HG02571 (cell line): Measurements from ENCODE around the gene HCAR1.
"Not testable (repeated sequence)": the region's sequence is repeated elsewhere in the genome, so short reads cannot be mapped to it uniquely, and the experiment has no call there.

Experiments used
- ATAC-seq: cut with Tn5 transposase; IDR thresholded peaks from one replicate; pipeline ENCODE4 v1.9.1; 2021; ENCODE audit warnings: mild to moderate bottlenecking, moderate library complexity; ENCODE audit not compliant: unreplicated experiment

The HCAR1 gene

DNA sequence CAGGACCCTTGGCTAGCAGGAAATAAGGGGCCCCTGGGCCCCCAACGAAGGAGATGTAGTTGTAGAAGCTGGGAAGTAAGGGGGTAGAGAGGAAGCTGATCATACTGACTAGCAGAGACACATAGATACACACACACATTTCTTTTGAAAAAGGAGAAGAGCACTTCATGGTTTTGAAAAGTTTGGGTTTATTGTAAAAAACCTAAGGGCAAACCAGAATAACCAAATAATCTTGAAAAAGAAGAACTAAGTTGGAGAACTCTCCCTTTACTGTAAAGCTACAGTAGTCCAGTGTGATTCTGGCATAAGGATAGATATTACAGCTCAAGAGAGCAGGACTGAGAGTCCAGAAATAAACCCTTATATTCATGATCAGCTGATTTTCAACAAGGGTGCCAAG lies 8.3 kb downstream of the HCAR1 start:
- ATAC-seq: no peak

DNA sequence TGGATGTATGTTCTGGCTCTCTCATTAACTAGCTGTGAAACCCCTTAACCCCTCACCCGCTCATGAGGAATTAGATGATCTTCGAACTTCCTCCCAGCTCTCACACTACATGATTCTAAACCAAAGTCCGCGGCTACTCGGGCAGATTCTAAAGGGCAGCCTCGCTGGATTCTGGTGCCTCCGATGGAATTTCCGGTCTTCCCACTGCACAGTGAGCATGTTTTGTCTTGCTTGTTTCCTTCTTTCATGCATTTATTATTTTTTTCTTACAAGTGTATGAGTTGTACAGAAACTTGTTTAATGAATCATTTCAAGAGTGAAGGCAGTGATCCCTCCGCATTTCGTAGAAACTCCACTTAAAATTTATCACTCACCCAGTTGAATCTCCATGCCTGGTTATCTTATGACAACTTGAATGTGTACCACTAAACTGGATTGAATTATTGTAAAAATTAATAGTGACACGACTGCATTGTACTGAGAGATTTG lies 9.5 kb downstream of the HCAR1 start:
- ATAC-seq: no peak

GRCh38 chr12:122716658-122717057 lies 14.0 kb downstream of the HCAR1 start, which contains the start of gene HCAR3:
Gene HCAR3, minus strand, starts transcription at chr12:122716811. Its CDS starts 74 bp downstream, at chr12:122716737.
- ATAC-seq: not testable (repeated sequence)

- not testable (repeated sequence) for ATAC-seq
Measured at GRCh38 chr12:122715211-122715610, 15.4 kb downstream of the HCAR1 start.

GRCh38 chr12:122713491-122714188 lies 17.0 kb downstream of the HCAR1 start:
- ATAC-seq: not testable (repeated sequence)

GRCh38 chr12:122711266-122711665 lies 19.4 kb downstream of the HCAR1 start:
- ATAC-seq: not testable (repeated sequence)

- ATAC-seq: not testable (repeated sequence)
Measured at GRCh38 chr12:122710341-122710740, 20.3 kb downstream of the HCAR1 start.

DNA sequence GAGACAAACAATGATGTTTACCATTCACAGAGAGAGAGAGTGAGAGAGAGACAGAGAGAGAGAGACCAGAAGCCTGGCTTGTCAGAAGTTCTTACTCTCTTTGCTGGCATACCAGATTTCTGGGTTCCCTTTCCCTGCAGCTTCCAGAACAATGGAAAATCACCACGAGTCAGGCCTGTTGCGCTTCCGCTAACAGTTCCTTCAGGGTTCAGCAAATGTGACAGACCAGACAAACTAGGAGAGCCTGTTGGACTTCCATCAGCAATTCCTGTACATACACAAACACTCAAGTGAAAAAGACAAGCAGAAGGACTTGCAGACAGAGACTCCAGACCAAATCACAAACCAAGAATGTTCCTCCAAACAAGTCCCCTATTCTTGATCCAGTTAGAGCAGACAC lies 21.4 kb downstream of the HCAR1 start:
- not testable (repeated sequence) for ATAC-seq

GRCh38 chr12:122703841-122704240 lies 26.8 kb downstream of the HCAR1 start:
- ATAC-seq: not testable (repeated sequence)

- not testable (repeated sequence) for ATAC-seq
Measured at GRCh38 chr12:122702890-122703611, 27.6 kb downstream of the HCAR1 start, which contains the start of gene HCAR2. Gene HCAR2, minus strand, starts transcription at chr12:122703357. Its CDS starts 74 bp downstream, at chr12:122703283.

GRCh38 chr12:122701481-122701880 lies 29.2 kb downstream of the HCAR1 start:
- ATAC-seq: not testable (repeated sequence)

- ATAC-seq: not testable (repeated sequence)
Measured at GRCh38 chr12:122700038-122700710, 30.5 kb downstream of the HCAR1 start.

DNA sequence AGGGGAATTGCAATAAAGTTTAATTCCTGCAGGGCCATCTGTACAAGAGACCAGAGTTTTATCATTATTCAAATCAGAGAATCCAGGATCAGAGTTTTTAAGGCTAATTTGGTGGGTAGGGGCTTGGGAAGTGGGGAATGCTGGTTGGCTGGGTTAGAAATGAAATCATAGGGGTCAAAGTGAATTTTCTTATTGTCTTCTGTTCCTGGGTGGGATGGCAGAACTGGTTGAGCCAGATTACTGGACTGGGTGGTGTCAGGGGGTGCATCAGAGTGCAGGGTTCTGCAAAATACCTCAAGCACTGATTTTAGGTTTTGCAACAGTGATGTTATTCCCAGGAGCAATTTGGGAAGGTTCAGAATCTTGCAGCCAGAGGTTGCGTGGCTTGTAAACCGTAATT lies 33.7 kb downstream of the HCAR1 start:
- ATAC-seq: not testable (repeated sequence)

DNA sequence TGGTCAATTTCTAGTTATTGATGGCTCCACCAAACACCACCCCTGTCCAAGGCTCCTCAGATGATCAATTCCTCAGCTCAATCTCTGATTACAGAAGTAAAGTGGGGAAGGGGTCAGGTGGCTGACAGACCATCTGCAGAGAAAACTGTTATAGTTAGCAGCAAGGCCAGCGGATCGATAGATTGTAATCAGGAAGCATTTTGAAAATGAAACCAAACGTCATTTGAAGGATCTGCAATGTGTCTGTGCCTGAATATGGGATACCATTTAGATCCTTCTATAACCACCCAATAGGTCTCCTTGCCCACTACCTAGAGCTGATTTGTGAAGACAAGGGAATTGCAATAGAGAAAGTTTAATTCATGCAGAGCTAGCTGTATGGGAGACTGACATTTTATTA lies 39.1 kb downstream of the HCAR1 start:
- ATAC-seq: no peak

GRCh38 chr12:122688291-122688690 lies 42.4 kb downstream of the HCAR1 start:
- no peak for ATAC-seq

GRCh38 chr12:122687086-122687485 lies 43.6 kb downstream of the HCAR1 start:
- no peak for ATAC-seq

- ATAC-seq: no peak
Measured at GRCh38 chr12:122686538-122686937, 44.1 kb downstream of the HCAR1 start.

DNA sequence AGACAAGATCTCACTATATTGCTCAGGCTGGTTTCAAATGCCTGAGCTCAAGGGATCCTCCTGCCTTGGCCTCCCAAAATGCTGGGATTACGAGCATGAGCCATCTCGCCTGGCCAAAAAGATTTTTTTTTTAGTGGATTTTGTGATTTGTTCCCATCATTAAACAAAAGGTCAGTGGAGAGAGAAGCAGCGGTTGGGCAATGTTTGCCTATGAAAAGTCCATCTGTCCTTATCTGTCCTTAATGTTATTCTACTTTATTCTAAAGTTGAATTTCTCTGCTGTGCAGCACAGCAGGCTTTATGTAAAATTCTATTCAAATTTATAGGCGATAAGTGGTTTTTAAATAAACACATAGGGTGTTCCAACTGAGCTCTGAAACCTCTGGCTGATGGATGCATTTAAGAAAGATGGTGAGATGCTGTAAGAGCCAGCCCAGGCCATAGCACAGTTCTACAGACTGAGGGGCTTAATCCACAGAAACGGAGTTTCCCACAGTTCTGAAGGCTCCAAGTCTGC lies 46.3 kb downstream of the HCAR1 start:
- ATAC-seq: no peak

DNA sequence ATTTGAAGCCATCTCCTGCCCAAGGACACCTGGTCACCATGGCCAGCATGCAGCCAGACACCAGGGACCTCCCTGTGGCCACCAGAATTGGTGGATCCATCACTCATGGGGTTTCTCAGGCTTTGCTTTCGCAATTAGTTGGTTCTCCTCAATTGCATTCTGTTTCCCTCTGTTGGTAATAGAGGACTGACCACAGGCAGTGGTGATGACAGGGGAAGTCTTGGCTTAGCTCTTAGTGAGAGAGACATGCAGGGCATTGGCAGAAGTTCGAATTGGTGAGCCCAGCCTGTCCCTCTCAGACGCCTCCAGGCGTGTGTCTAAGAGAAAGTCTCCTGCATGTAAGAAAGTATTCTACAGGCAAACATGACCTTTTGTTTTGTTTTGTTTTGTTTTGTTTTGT lies 48.8 kb downstream of the HCAR1 start:
- no peak for ATAC-seq

DNA sequence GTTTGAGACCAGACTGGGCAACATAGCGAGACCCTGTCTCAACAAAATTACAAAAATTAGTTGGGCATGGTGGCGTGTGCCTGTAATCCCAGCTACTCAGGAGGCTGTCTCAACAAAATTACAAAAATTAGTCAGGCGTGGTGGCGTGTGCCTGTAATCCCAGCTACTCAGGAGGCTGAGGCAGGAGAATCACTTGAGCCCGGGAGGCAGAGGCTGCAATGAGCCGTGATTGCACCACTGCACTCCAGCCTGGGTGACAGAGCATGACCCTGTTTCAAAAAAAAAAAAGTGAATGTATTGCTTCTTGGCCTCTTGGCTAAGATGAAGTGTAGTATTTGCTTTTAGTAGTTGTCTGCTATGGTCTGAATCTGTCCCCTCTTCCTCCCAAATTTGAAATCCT lies 49.7 kb downstream of the HCAR1 start:
- not testable (repeated sequence) for ATAC-seq

DNA sequence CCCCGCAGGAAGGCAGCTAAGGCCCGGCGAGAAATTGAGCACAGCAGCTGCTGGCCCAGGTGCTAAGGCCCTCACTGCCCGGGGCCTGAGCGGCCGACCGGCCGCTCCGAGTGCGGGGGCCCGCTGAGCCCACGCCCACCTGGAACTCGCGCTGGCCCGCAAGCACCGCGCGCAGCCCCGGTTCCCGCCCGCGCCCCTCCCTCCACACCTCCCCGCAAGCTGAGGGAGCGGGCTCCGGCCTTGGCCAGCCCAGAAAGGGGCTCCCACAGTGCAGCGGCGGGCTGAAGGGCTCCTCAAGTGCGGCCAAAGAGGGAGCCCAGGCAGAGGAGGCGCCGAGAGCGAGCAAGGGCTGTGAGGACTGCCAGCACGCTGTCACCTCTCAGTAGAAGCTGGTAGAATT lies 53.9 kb downstream of the HCAR1 start:
- not testable (repeated sequence) for ATAC-seq
